CD8-positive, alpha-beta memory T cell (primary cell): Measurements from ENCODE around the gene CLEC10A. TPM values are rescaled to one million over a fixed set of nuclear protein-coding genes. Genes with fewer than 3 reads are reported as not detected.
"Not testable (repeated sequence)": the region's sequence is repeated elsewhere in the genome, so short reads cannot be mapped to it uniquely, and the experiment has no call there.

ENCODE experiments used
- CTCF ChIA-PET: fragments of 350-600 bp; sonication (Branson Sonifier 250); formaldehyde crosslinking; loops from one replicate; lab custom pipeline; 2021; ENCODE audit warnings: antibody characterized with exemption; lab: Charles Lee
- POLR2A ChIA-PET: fragments of 350-600 bp; sonication (Branson Sonifier 250); formaldehyde crosslinking; loops from one replicate; lab custom pipeline; 2021; ENCODE audit warnings: antibody characterized with exemption; lab: Charles Lee
- DNase-seq, 5 donors: peaks; one replicate each; pipeline versions ENCODE4 v3.0.0 to v3.0.0-alpha.2; 2020 to 2022; ENCODE audit warnings: mixed read lengths in 1 of 5
- H3K27ac ChIP-seq: one replicate; pipeline ENCODE4 v1.7.0; 2013; ENCODE audit warnings: low read depth, mild to moderate bottlenecking, low read length, moderate library complexity
- H3K27me3 ChIP-seq: 2 replicates; pipeline ENCODE4 v1.7.0; 2013; ENCODE audit warnings: low read length, mild to moderate bottlenecking; ENCODE audit not compliant: insufficient read depth, poor library complexity, severe bottlenecking
- H3K36me3 ChIP-seq: 2 replicates; pipeline ENCODE4 v1.7.0; 2013; ENCODE audit warnings: mild to moderate bottlenecking, low read length, moderate library complexity; ENCODE audit not compliant: insufficient read depth
- H3K4me1 ChIP-seq: 2 replicates; pipeline ENCODE4 v1.7.0; 2013; ENCODE audit warnings: mild to moderate bottlenecking, low read length, moderate library complexity; ENCODE audit not compliant: insufficient read depth
- H3K4me3 ChIP-seq: 2 replicates; pipeline ENCODE4 v1.7.0; 2013; ENCODE audit warnings: mild to moderate bottlenecking, low read length
- H3K9me3 ChIP-seq: 2 replicates; pipeline ENCODE4 v1.7.0; 2013; ENCODE audit warnings: mild to moderate bottlenecking, low read length
- H3K27ac Mint-ChIP-seq, 8 donors: one replicate each; pipeline ENCODE4 v1.8.0; 2020 to 2021; ENCODE audit warnings: mixed read lengths in 8 of 8, mild to moderate bottlenecking in 6 of 8, inconsistent platforms in 3 of 8, moderate library complexity in 3 of 8
- H3K27me3 Mint-ChIP-seq, 2 donors: one replicate each; pipeline ENCODE4 v1.8.0; 2020 to 2021; ENCODE audit warnings: mixed read lengths in 2 of 2, mild to moderate bottlenecking in 1 of 2, moderate library complexity in 1 of 2
- H3K36me3 Mint-ChIP-seq, 3 donors: one replicate each; pipeline ENCODE4 v1.8.0; 2020 to 2021; ENCODE audit warnings: mixed read lengths in 3 of 3, inconsistent platforms in 1 of 3, mild to moderate bottlenecking in 1 of 3
- H3K4me1 Mint-ChIP-seq, 3 donors: one replicate each; pipeline ENCODE4 v1.8.0; 2020 to 2021; ENCODE audit warnings: mixed read lengths in 3 of 3, inconsistent platforms in 1 of 3, mild to moderate bottlenecking in 1 of 3
- H3K4me3 Mint-ChIP-seq, 7 donors: one replicate each; pipeline ENCODE4 v1.8.0; 2020 to 2021; ENCODE audit warnings: mixed read lengths in 7 of 7, mild to moderate bottlenecking in 6 of 7, moderate library complexity in 4 of 7, inconsistent platforms in 2 of 7
- H3K9me3 Mint-ChIP-seq, 5 donors: one replicate each; pipeline ENCODE4 v1.8.0; 2020 to 2022; ENCODE audit warnings: mixed read lengths in 5 of 5, mild to moderate bottlenecking in 3 of 5, moderate library complexity in 2 of 5, inconsistent platforms in 1 of 5
- polyA plus RNA-seq: library from polyadenylated mRNA; unstranded; fragments of 300-500 nt; fragmentation: Illumina TruSeq; gene quantifications from one replicate; pipeline ENCODE4 v1.2.3, GENCODE V29; 2021
- total RNA-seq, 2 experiments: library from RNA; stranded (reverse); gene quantifications; one replicate each; pipeline ENCODE4 v1.2.3, GENCODE V29; 2021

CLEC10A gene, protein sequence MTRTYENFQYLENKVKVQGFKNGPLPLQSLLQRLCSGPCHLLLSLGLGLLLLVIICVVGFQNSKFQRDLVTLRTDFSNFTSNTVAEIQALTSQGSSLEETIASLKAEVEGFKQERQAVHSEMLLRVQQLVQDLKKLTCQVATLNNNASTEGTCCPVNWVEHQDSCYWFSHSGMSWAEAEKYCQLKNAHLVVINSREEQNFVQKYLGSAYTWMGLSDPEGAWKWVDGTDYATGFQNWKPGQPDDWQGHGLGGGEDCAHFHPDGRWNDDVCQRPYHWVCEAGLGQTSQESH
- total RNA-seq, result under 1 TPM; 0.33 to 0.42 TPM
- polyA plus RNA-seq, result not detected

DNA sequence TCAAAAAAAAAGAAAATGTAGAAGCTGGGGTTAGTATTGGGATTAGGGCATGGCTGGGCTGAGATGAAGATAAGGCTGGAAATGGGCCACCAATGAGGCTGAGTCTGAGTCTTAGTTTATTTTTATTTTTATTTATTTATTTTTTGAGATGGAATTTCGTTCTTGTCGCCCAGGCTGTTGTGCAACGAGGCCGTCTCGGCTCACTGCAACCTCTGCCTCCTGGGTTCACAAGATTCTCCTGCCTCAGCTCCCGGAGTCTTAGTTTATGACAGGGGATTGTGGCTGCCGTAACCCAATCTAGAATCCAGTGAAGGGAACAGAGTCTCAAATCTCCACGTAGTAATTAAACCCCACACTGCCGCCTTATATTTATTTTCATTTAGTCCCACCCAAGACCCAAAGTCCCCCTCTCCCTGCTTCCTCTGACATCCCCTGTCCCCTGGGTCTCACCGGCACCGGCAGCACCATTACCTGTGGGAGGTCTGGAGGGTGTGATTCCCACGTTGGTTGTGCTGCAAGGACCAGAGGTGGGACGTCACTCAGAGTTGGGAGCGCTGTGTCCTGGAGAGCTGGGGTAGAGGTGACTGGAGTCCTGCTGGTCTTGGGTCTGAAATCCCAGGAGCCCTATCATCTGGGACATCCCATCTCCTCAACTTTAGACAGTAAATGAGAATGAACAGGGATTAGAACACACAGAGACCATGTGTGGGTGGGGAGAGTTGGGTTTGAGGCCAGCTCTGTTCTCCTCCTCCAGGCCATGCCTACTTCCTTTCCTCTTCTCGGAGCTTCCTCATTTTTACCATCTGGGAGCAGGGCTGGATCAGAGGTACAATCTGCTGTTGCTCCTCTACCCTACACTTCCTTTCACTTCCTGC is at the start of gene CLEC10A:
CLEC10A (minus strand) TSS at position 671 of the 875 bp plus-strand sequence. CDS start 1,439 bp downstream, outside the sequence.
- Histone ChIP-seq H3K27ac (no peak within 1 kb of the TSS), H3K9me3 (no peaks in the 10 kb centered on the region), H3K27me3 (no peaks in the 10 kb centered on the region), H3K4me3 (no peak within 1 kb of the TSS), H3K4me1 (peaks cover 20% of the 10 kb centered on the region), H3K36me3 (no peaks in the 10 kb centered on the region)
- H3K27ac Mint-ChIP-seq, result peak within 1 kb of the TSS in 1 of 8 donors; percentile 8
- peaks cover 34 to 44% (median 37%) of the 10 kb centered on the region in 3 donors for H3K4me1 Mint-ChIP-seq
- H3K9me3 Mint-ChIP-seq, result no peaks in the 10 kb centered on the region
- peaks cover 1 to 4% of the 10 kb centered on the region in 2 donors for H3K27me3 Mint-ChIP-seq
- H3K4me3 Mint-ChIP-seq, result peak within 1 kb of the TSS in 1 of 7 donors; percentile 54
- ChIA-PET POLR2A (no interaction called here), CTCF (no interaction called here)
- H3K36me3 Mint-ChIP-seq, result no peaks in the 10 kb centered on the region
- DNase-seq, result no peak

DNA sequence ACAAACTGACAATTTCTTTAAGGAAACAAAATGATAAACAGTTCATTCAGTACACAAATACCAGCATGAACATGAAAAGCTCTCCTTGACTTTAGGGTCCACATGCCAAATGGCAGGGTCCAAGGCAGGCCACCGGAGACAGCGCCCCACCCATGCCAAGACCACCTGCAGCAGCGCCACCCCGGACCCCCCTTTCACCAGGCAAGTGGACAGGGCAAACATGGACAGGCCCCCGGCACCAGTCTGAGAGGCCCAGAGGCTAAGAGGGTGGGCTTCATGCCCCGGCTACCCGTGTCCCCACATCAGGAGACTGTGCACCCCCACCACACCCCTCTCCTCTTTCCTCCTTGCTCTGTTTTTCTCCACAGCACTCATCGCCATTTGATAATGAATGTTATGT is 49.3 kb upstream of the CLEC10A start:
- no peaks in the 10 kb centered on the region for H3K9me3 ChIP-seq
- no peak overlapping the region for H3K4me3 ChIP-seq
- no peak for DNase-seq
- no peaks in the 10 kb centered on the region for H3K36me3 ChIP-seq
- ChIA-PET CTCF (interaction anchor here (1.6 kb wide), 1 partner anchor 78 kb away, joined by 5 read pairs; no protein-coding TSS in a partner anchor), POLR2A (no interaction called here)
- H3K4me1 Mint-ChIP-seq, result peaks cover 12 to 27% (median 14%) of the 10 kb centered on the region in 3 donors
- H3K27me3 Mint-ChIP-seq, result peaks cover 0 to 16% of the 10 kb centered on the region in 2 donors
- H3K4me1 ChIP-seq, result peaks cover 13% of the 10 kb centered on the region
- no peak overlapping the region for H3K27ac Mint-ChIP-seq
- no peak overlapping the region for H3K4me3 Mint-ChIP-seq
- H3K36me3 Mint-ChIP-seq, result no peaks in the 10 kb centered on the region
- H3K27ac ChIP-seq, result no peak overlapping the region
- H3K9me3 Mint-ChIP-seq, result no peaks in the 10 kb centered on the region
- no peaks in the 10 kb centered on the region for H3K27me3 ChIP-seq

DNA sequence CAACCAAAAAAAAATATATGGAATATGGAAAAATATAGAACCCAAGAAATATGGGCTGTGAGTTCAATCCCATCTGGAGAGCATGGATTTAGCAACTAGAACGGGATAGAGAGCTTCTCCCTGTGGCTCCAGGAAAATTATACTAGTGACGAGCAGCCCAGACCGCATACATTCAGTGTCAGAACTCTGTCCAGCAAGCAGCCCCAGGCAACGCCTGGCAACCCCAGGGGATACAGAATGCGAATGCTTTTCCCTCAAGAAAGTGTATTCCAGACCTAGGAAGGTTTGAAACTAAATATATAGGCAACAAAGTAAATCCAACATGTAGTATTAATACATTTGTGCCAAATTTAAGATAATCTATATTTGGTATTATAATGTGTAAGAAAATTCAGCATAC is 48.1 kb upstream of the CLEC10A start:
- Histone ChIP-seq H3K4me1 (peaks cover 6% of the 10 kb centered on the region), H3K9me3 (no peaks in the 10 kb centered on the region), H3K27me3 (no peaks in the 10 kb centered on the region), H3K4me3 (no peak overlapping the region), H3K36me3 (no peaks in the 10 kb centered on the region), H3K27ac (no peak overlapping the region)
- Mint-ChIP-seq H3K27me3 (peaks cover 5 to 19% of the 10 kb centered on the region in 2 donors), H3K4me1 (peaks cover 10 to 18% (median 12%) of the 10 kb centered on the region in 3 donors), H3K9me3 (no peaks in the 10 kb centered on the region), H3K4me3 (no peak overlapping the region), H3K36me3 (no peaks in the 10 kb centered on the region), H3K27ac (no peak overlapping the region)
- ChIA-PET CTCF (no interaction called here), POLR2A (no interaction called here)
- no peak for DNase-seq

DNA sequence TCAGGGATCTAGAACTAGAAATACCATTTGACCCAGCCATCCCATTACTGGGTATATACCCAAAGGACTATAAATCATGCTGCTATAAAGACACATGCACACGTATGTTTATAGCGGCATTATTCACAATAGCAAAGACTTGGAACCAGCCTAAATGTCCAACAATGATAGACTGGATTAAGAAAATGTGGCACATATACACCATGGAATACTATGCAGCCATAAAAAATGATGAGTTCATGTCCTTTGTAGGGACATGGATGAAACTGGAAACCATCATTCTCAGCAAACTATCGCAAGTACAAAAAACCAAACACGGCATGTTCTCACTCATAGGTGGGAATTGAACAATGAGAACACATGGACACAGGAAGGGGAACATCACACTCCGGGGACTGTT is 47.5 kb upstream of the CLEC10A start:
- POLR2A ChIA-PET, CTCF ChIA-PET, H3K4me1 ChIP-seq, H3K36me3 Mint-ChIP-seq, H3K36me3 ChIP-seq, H3K9me3 Mint-ChIP-seq, H3K4me3 Mint-ChIP-seq, H3K27ac ChIP-seq, DNase-seq, H3K27me3 ChIP-seq, H3K27ac Mint-ChIP-seq, H3K9me3 ChIP-seq, H3K4me3 ChIP-seq: not testable (repeated sequence)
- H3K27me3 Mint-ChIP-seq, result peaks cover 10 to 19% of the 10 kb centered on the region in 2 donors
- peaks cover 5 to 13% (median 7%) of the 10 kb centered on the region in 3 donors for H3K4me1 Mint-ChIP-seq

DNA sequence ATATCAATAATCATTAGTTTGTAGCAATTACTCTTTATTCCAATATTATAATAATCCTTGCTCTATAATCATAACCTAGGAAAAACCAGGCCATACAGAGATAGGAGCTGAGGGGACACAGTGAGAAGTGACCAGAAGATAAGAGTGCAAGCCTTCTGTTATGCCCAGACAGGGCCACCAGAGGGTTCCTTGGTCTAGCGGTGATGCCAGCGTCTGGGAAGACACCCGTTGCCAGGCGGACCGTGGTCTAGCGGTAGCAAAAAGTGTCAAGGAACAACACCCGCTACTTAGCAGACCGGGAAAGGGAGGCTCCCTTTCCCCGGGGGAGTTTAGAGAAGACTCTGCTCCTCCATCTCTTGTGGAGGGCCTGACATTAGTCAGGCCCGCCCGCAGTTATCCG is 46.3 kb upstream of the CLEC10A start:
- H3K4me1 ChIP-seq, POLR2A ChIA-PET, H3K36me3 ChIP-seq, H3K27ac Mint-ChIP-seq, H3K9me3 Mint-ChIP-seq, H3K27me3 ChIP-seq, H3K9me3 ChIP-seq, H3K36me3 Mint-ChIP-seq, H3K4me1 Mint-ChIP-seq, H3K4me3 ChIP-seq, H3K4me3 Mint-ChIP-seq, DNase-seq, H3K27ac ChIP-seq, CTCF ChIA-PET: not testable (repeated sequence)
- H3K27me3 Mint-ChIP-seq, result peaks cover 15 to 19% of the 10 kb centered on the region in 2 donors

GRCh38 chr17:7124923-7125322 is 44.9 kb upstream of the CLEC10A start:
- H3K27me3 Mint-ChIP-seq, result peaks cover 19 to 27% of the 10 kb centered on the region in 2 donors
- DNase-seq, result no peak
- CTCF ChIA-PET, result interaction anchor here (0.9 to 1.9 kb wide), 2 partner anchors 8 to 74 kb away, joined by 4 to 5 read pairs; no protein-coding TSS in a partner anchor
- H3K4me3 ChIP-seq, result no peak overlapping the region
- H3K36me3 ChIP-seq, result no peaks in the 10 kb centered on the region
- no peak overlapping the region for H3K4me3 Mint-ChIP-seq
- H3K27me3 ChIP-seq, result no peaks in the 10 kb centered on the region
- H3K9me3 Mint-ChIP-seq, result no peaks in the 10 kb centered on the region
- POLR2A ChIA-PET, result no interaction called here
- H3K4me1 Mint-ChIP-seq, result no peaks in the 10 kb centered on the region
- H3K9me3 ChIP-seq, result no peaks in the 10 kb centered on the region
- H3K27ac Mint-ChIP-seq, result no peak overlapping the region
- no peaks in the 10 kb centered on the region for H3K36me3 Mint-ChIP-seq
- no peak overlapping the region for H3K27ac ChIP-seq
- H3K4me1 ChIP-seq, result no peaks in the 10 kb centered on the region

GRCh38 chr17:7123844-7124243 is 43.8 kb upstream of the CLEC10A start:
- H3K9me3 Mint-ChIP-seq, result no peaks in the 10 kb centered on the region
- no peak overlapping the region for H3K4me3 Mint-ChIP-seq
- H3K27ac Mint-ChIP-seq, result no peak overlapping the region
- Histone ChIP-seq H3K27me3 (no peaks in the 10 kb centered on the region), H3K4me3 (no peak overlapping the region), H3K27ac (no peak overlapping the region), H3K36me3 (no peaks in the 10 kb centered on the region), H3K9me3 (no peaks in the 10 kb centered on the region), H3K4me1 (no peaks in the 10 kb centered on the region)
- ChIA-PET POLR2A (no interaction called here), CTCF (interaction anchor here (0.9 to 1.9 kb wide), 2 partner anchors 9 to 73 kb away, joined by 4 to 5 read pairs; no protein-coding TSS in a partner anchor)
- DNase-seq, result no peak
- H3K36me3 Mint-ChIP-seq, result no peaks in the 10 kb centered on the region
- H3K4me1 Mint-ChIP-seq, result no peaks in the 10 kb centered on the region
- peaks cover 17 to 33% of the 10 kb centered on the region in 2 donors for H3K27me3 Mint-ChIP-seq

DNA sequence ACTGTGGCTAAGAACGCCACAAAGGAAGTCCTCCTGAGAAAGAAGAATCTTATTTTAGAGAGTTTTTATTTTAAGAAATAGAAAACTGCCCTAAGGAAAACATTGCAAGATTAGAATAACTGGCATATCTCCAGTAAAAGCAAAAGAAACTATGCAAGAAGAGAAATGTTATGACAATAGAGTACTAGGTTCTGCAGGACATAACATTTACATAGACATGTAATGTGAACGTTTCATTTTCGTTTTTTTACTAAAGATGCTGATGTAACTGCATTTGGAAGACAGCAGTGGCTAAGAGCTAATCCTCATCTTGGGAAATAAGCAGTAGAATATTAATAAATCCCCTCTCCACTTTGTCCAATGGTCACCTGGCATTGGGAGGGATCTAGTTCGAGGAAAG is 42.3 kb upstream of the CLEC10A start:
- Mint-ChIP-seq H3K4me1 (no peaks in the 10 kb centered on the region), H3K27ac (no peak overlapping the region), H3K36me3 (no peaks in the 10 kb centered on the region), H3K4me3 (no peak overlapping the region), H3K9me3 (no peaks in the 10 kb centered on the region), H3K27me3 (peaks cover 14 to 33% of the 10 kb centered on the region in 2 donors)
- DNase-seq, result no peak
- ChIA-PET CTCF (no interaction called here), POLR2A (no interaction called here)
- no peaks in the 10 kb centered on the region for H3K4me1 ChIP-seq
- H3K4me3 ChIP-seq, result no peak overlapping the region
- no peaks in the 10 kb centered on the region for H3K9me3 ChIP-seq
- H3K27me3 ChIP-seq, result no peaks in the 10 kb centered on the region
- H3K36me3 ChIP-seq, result no peaks in the 10 kb centered on the region
- H3K27ac ChIP-seq, result no peak overlapping the region
